Camera-type eye (tissue), 1 donor: Measurements from ENCODE around the gene DONSON. TPM values are rescaled to one million over a fixed set of nuclear protein-coding genes. Genes with fewer than 3 reads are reported as not detected.

ENCODE experiments used
- total RNA-seq: library from RNA; depleted of rRNA; stranded (reverse); fragments of >200 nt; gene quantifications from one replicate; pipeline ENCODE4 v1.2.3, GENCODE V29; 2014

DONSON gene
- 18.5 TPM for total RNA-seq

GRCh38 chr21:33588485-33589335, at the start of gene DONSON:
DONSON (minus strand) TSS chr21:33588684; CDS start chr21:33588641, 43 bp downstream.

GRCh38 chr21:33542640-33543504, 45.6 kb downstream of the DONSON start, which contains the start of gene SON:
SON (plus strand) TSS chr21:33543038; CDS start chr21:33543093, 55 bp downstream.

GRCh38 chr21:33541756-33542639, 46.5 kb downstream of the DONSON start, which contains the start of gene GART:
GART (minus strand) TSS chr21:33542117; CDS start chr21:33539315, 2,802 bp downstream.

Other genes with a start within 250 kb of the DONSON start
- 53.1 TPM for gene IFNGR2, start 185.3 kb downstream of the DONSON start, total RNA-seq
- gene TMEM50B, start 108.7 kb downstream of the DONSON start, total RNA-seq: 87.6 TPM
- 3.2 TPM for gene DNAJC28, start 97.0 kb downstream of the DONSON start, total RNA-seq
- gene GART, start 46.6 kb downstream of the DONSON start, total RNA-seq: 94.7 TPM
- 373 TPM for gene SON, start 45.6 kb downstream of the DONSON start, total RNA-seq
- 80.0 TPM for gene CRYZL1, start 53.1 kb upstream of the DONSON start, total RNA-seq
- gene ITSN1, start 53.8 kb upstream of the DONSON start, total RNA-seq: 121 TPM